ENCODE data around the gene SH2D1A. TPM values are rescaled to one million over a fixed set of nuclear protein-coding genes. Genes with fewer than 3 reads are reported as not detected.

The SH2D1A gene
- total and polyA plus RNA-seq, 4 donors, result 0.27 to 2.1 (median 0.65) TPM

DNA sequence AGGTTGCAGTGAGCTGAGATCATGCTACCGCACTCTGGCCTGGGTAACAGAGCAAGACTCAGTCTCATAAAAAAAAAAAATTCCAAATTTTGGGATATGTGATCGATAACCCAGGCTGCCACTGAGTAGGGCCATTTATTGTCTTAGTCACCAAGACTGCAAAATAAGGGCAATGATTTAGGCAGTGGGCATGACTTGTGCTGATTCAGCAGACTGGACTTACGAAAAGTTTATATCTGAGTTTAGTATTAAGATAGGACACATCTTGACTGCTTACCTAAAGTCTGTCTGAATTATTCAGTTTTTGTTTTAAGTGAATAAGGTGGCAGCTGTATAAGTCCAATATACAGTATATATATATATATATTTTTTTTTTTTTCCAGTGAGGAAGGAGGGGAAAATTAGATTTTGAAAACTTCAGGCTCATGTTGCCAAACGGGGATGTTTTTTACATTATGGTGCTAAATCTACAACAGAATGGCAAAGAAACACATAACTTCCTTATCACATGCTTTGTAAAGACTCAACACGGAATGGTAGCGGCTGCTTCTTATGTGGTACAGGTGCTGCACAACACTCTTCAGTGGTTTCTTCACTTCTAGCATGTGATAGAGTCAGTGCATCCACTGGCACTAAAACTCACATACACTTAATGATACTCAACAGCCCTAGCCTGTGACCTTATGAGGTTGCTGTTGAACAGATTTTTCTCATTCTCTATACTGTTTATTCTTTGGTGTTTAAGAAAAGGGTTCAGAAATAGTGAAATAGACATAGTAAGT, 7.4 kb upstream of the SH2D1A start:
- DNase-seq (ENCODE audit: low spot score), result no peak
- Histone ChIP-seq H3K9ac (ENCODE audit: low read depth in 1 of 2, low read length in 2 of 2) (no peak overlapping the region), H3K27ac (ENCODE audit: low read depth in 1 of 2, low read length in 2 of 2) (no peak overlapping the region), H3K27me3 (ENCODE audit: control insufficient read depth in 4 of 4, insufficient read depth in 4 of 4, low read length in 3 of 4) (no peaks in the 10 kb centered on the region), H3K4me3 (ENCODE audit: low read depth in 1 of 3, low read length in 3 of 3) (no peak overlapping the region), H3K9me3 (ENCODE audit: control insufficient read depth in 4 of 4, low read length in 3 of 4) (no peaks in the 10 kb centered on the region), H3K36me3 (ENCODE audit: control insufficient read depth in 4 of 4, insufficient read depth in 3 of 4, low read depth in 1 of 4, low read length in 3 of 4) (no peaks in the 10 kb centered on the region), H3K4me1 (ENCODE audit: control insufficient read depth in 4 of 4, insufficient read depth in 4 of 4, low read length in 3 of 4) (no peaks in the 10 kb centered on the region)
- TF ChIP-seq FOXA2 (IDR thresholded peaks at IDR 0.05), result no peak
- TF ChIP-seq, protein P1, sequence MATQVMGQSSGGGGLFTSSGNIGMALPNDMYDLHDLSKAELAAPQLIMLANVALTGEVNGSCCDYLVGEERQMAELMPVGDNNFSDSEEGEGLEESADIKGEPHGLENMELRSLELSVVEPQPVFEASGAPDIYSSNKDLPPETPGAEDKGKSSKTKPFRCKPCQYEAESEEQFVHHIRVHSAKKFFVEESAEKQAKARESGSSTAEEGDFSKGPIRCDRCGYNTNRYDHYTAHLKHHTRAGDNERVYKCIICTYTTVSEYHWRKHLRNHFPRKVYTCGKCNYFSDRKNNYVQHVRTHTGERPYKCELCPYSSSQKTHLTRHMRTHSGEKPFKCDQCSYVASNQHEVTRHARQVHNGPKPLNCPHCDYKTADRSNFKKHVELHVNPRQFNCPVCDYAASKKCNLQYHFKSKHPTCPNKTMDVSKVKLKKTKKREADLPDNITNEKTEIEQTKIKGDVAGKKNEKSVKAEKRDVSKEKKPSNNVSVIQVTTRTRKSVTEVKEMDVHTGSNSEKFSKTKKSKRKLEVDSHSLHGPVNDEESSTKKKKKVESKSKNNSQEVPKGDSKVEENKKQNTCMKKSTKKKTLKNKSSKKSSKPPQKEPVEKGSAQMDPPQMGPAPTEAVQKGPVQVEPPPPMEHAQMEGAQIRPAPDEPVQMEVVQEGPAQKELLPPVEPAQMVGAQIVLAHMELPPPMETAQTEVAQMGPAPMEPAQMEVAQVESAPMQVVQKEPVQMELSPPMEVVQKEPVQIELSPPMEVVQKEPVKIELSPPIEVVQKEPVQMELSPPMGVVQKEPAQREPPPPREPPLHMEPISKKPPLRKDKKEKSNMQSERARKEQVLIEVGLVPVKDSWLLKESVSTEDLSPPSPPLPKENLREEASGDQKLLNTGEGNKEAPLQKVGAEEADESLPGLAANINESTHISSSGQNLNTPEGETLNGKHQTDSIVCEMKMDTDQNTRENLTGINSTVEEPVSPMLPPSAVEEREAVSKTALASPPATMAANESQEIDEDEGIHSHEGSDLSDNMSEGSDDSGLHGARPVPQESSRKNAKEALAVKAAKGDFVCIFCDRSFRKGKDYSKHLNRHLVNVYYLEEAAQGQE (IDR thresholded peaks at IDR 0.05), result no peak
- TF ChIP-seq RXRA (IDR thresholded peaks at IDR 0.05), result no peak
- TF ChIP-seq, protein P2, sequence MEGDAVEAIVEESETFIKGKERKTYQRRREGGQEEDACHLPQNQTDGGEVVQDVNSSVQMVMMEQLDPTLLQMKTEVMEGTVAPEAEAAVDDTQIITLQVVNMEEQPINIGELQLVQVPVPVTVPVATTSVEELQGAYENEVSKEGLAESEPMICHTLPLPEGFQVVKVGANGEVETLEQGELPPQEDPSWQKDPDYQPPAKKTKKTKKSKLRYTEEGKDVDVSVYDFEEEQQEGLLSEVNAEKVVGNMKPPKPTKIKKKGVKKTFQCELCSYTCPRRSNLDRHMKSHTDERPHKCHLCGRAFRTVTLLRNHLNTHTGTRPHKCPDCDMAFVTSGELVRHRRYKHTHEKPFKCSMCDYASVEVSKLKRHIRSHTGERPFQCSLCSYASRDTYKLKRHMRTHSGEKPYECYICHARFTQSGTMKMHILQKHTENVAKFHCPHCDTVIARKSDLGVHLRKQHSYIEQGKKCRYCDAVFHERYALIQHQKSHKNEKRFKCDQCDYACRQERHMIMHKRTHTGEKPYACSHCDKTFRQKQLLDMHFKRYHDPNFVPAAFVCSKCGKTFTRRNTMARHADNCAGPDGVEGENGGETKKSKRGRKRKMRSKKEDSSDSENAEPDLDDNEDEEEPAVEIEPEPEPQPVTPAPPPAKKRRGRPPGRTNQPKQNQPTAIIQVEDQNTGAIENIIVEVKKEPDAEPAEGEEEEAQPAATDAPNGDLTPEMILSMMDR (IDR thresholded peaks at IDR 0.05; ENCODE audit: low read depth, low read length, missing input control), result no peak
- TF ChIP-seq, protein P3, sequence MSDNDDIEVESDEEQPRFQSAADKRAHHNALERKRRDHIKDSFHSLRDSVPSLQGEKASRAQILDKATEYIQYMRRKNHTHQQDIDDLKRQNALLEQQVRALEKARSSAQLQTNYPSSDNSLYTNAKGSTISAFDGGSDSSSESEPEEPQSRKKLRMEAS (IDR thresholded peaks at IDR 0.05), result no peak
- no peak for TF ChIP-seq TAF1 (conservative IDR thresholded peaks at IDR 0.05)
- no peak for TF ChIP-seq EGR1 (IDR thresholded peaks at IDR 0.05; ENCODE audit: low read depth in 2 of 2)
- TF ChIP-seq GABPA (IDR thresholded peaks at IDR 0.05 in 1 of 2, conservative IDR thresholded peaks at IDR 0.05 in 1 of 2), result no peak
- no peak for TF ChIP-seq HNF4A (conservative IDR thresholded peaks at IDR 0.05)
- no peak for TF ChIP-seq FOXA1 (IDR thresholded peaks at IDR 0.05)
- no peak for TF ChIP-seq RAD21 (IDR thresholded peaks at IDR 0.05)
- TF ChIP-seq, protein P4, sequence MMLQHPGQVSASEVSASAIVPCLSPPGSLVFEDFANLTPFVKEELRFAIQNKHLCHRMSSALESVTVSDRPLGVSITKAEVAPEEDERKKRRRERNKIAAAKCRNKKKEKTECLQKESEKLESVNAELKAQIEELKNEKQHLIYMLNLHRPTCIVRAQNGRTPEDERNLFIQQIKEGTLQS (IDR thresholded peaks at IDR 0.05), result no peak
- TF ChIP-seq HNF4G (IDR thresholded peaks at IDR 0.05), result no peak
- WGBS, result 87% methylated on average over 6 of the region's 6 CpGs

DNA sequence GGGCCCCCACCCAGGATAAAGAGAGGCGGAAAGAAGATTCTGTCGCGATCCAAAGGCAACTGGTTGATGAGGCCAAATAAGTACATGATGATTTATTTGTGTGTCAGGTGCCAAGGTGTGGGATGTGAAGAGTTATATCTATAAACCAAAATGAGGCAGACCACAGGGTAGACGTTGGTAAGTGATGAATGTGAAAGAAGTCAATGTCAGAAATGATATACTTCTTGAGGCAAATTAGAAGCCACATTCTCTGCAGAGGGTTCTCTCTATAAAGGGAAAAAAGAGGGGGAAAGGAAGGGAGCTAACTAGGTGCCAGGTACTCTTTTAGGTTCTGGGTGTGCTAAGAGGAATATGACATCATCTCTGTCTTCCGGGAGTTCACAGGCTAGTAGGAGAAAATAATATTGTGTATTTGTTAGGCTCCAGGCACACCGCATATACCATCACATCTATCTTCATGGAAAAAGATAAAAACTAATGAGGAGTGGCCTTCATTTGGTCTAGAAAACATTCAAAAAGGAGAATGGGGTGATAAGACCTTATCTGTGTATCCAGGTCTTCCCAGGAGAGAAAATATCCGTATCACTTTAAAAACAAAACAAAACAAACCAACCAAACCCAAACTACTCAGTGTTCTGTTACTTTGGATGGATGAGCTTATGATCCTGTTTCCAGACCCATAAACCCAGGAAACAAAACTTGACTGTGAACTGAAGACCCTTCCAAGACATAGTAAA, 4.8 kb upstream of the SH2D1A start:
- H3K9me3 ChIP-seq (ENCODE audit: control insufficient read depth in 4 of 4, low read length in 3 of 4), result no peaks in the 10 kb centered on the region
- H3K9ac ChIP-seq (ENCODE audit: low read depth in 1 of 2, low read length in 2 of 2), result no peak overlapping the region
- 71% methylated on average over 7 of the region's 7 CpGs for WGBS
- no peaks in the 10 kb centered on the region for H3K36me3 ChIP-seq (ENCODE audit: control insufficient read depth in 4 of 4, insufficient read depth in 3 of 4, low read depth in 1 of 4, low read length in 3 of 4)
- H3K4me3 ChIP-seq (ENCODE audit: low read depth in 1 of 3, low read length in 3 of 3), result no peak overlapping the region
- DNase-seq (ENCODE audit: low spot score), result no peak
- no peaks in the 10 kb centered on the region for H3K4me1 ChIP-seq (ENCODE audit: control insufficient read depth in 4 of 4, insufficient read depth in 4 of 4, low read length in 3 of 4)
- H3K27ac ChIP-seq (ENCODE audit: low read depth in 1 of 2, low read length in 2 of 2), result no peak overlapping the region
- no peaks in the 10 kb centered on the region for H3K27me3 ChIP-seq (ENCODE audit: control insufficient read depth in 4 of 4, insufficient read depth in 4 of 4, low read length in 3 of 4)
- TF ChIP-seq HNF4G (IDR thresholded peaks at IDR 0.05) (no peak), HNF4A (conservative IDR thresholded peaks at IDR 0.05) (no peak), FOXA1 (IDR thresholded peaks at IDR 0.05) (no peak), SP1 (IDR thresholded peaks at IDR 0.05) (no peak), RAD21 (IDR thresholded peaks at IDR 0.05) (no peak), NR2F2 (IDR thresholded peaks at IDR 0.05) (no peak), TAF1 (conservative IDR thresholded peaks at IDR 0.05) (no peak)
- TF ChIP-seq, protein P1 (IDR thresholded peaks at IDR 0.05), result no peak
- TF ChIP-seq, protein P5, sequence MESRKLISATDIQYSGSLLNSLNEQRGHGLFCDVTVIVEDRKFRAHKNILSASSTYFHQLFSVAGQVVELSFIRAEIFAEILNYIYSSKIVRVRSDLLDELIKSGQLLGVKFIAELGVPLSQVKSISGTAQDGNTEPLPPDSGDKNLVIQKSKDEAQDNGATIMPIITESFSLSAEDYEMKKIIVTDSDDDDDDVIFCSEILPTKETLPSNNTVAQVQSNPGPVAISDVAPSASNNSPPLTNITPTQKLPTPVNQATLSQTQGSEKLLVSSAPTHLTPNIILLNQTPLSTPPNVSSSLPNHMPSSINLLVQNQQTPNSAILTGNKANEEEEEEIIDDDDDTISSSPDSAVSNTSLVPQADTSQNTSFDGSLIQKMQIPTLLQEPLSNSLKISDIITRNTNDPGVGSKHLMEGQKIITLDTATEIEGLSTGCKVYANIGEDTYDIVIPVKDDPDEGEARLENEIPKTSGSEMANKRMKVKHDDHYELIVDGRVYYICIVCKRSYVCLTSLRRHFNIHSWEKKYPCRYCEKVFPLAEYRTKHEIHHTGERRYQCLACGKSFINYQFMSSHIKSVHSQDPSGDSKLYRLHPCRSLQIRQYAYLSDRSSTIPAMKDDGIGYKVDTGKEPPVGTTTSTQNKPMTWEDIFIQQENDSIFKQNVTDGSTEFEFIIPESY (IDR thresholded peaks at IDR 0.05), result no peak
- TF ChIP-seq, protein P3 (IDR thresholded peaks at IDR 0.05), result no peak
